Suprapubic skin (tissue), 3 donors: ENCODE results near the gene CREB1.

Experiments used
- EP300 ChIP-seq: sonication (generic); formaldehyde crosslinking; IDR thresholded peaks from one replicate; pipeline ENCODE4 v1.6.1; 2017; ENCODE audit warnings: antibody characterized with exemption
- POLR2A ChIP-seq, 2 donors: fragments of 450-650 bp; IDR thresholded peaks; one replicate each; pipeline ENCODE4 v1.6.1; 2017; ENCODE audit warnings: antibody characterized with exemption in 2 of 2, mild to moderate bottlenecking in 2 of 2, moderate library complexity in 2 of 2
- TF ChIP-seq, protein P1 (sequence below), 2 donors: fragments of 200-600 bp in 1 of 2; fragments of 450-650 bp in 1 of 2; sonication (generic) in 1 of 2; IDR thresholded peaks; one replicate each; pipeline ENCODE4 v1.5.1; 2016 to 2019; ENCODE audit warnings: antibody characterized with exemption in 2 of 2, mild to moderate bottlenecking in 1 of 2, moderate library complexity in 1 of 2

DNA sequence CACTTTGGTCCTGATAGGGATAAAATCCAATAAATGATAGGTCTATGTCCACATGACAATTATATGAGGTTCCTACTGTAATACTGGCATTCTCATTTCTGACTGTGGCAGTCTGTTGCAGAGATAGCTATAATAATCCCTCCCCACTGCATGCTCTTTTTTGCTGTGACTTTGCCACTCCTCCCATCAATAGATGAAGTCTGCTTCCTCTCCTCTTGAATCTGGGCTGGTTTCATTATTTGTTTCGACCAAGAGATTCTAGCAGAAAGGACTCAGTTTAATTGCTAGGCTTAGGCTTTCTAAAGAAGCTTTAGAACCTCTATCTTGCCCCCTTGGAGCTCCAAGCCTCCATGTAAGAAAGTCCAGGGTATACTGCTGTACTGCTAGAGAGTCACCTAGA is 23.3 kb upstream of the CREB1 start:
- TF ChIP-seq, protein P1, sequence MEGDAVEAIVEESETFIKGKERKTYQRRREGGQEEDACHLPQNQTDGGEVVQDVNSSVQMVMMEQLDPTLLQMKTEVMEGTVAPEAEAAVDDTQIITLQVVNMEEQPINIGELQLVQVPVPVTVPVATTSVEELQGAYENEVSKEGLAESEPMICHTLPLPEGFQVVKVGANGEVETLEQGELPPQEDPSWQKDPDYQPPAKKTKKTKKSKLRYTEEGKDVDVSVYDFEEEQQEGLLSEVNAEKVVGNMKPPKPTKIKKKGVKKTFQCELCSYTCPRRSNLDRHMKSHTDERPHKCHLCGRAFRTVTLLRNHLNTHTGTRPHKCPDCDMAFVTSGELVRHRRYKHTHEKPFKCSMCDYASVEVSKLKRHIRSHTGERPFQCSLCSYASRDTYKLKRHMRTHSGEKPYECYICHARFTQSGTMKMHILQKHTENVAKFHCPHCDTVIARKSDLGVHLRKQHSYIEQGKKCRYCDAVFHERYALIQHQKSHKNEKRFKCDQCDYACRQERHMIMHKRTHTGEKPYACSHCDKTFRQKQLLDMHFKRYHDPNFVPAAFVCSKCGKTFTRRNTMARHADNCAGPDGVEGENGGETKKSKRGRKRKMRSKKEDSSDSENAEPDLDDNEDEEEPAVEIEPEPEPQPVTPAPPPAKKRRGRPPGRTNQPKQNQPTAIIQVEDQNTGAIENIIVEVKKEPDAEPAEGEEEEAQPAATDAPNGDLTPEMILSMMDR (IDR thresholded peaks at IDR 0.05), result no peak
- TF ChIP-seq POLR2A (IDR thresholded peaks at IDR 0.05), result no peak
- no peak for TF ChIP-seq EP300
